Loucy (cell line): Measurements from ENCODE around the gene SEMA3D.

Experiments used
- CTCF ChIP-seq: fragments of 200-600 bp; sonication (generic); conservative IDR thresholded peaks from 2 replicates; pipeline ENCODE4 v1.5.1; 2014; ENCODE audit warnings: mild to moderate bottlenecking, antibody characterized with exemption, low read length
- EZH2phosphoT487 ChIP-seq: fragments of 200-600 bp; IDR thresholded peaks from 2 replicates; pipeline ENCODE4 v1.6.1; 2018; ENCODE audit warnings: antibody characterized with exemption, mild to moderate bottlenecking, moderate library complexity, borderline replicate concordance

DNA sequence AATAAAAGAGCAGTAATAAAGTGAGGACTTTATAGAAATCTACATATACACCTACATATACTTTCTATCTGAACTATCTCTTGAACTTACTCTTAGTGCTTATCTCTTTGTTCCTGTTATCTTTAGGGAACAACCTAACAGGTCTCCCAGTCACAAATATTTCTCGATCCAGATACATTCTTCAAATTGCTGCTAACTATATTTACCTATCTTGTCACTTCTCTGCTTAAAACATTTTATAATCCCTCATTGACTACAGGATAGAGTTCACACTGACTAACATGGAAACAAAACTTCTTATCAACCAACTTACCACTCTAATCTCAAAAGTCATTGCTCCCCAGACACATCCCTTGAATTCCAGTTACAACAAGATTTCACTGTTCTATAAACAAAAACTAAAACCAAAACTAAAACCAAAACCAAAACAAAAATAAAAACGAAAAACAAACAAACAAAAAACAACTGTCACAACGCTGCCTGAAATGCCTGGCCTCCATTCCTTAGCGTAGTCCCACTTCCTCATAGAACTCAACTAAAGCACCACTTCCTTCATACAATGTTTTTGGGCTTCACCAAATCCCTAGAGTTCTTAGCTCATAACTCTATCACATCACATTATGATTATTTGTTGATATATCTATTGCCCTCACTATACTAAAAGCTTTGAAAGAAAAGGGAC lies 134.7 kb downstream of the SEMA3D start:
- TF ChIP-seq CTCF (no peak), EZH2phosphoT487 (no peak)
